Panc1 (cell line): Measurements from ENCODE around the gene IL31RA.

ENCODE experiments used
- POLR2AphosphoS5 ChIP-seq: IDR thresholded peaks from 2 replicates; pipeline ENCODE4 v1.6.1; 2012; ENCODE audit warnings: mild to moderate bottlenecking, low read depth, low read length, moderate library complexity
- SIN3A ChIP-seq: IDR thresholded peaks from 2 replicates; pipeline ENCODE4 v1.6.1; 2012; ENCODE audit warnings: low read depth, mild to moderate bottlenecking, low read length, moderate library complexity, borderline replicate concordance; ENCODE audit not compliant: insufficient read depth
- TCF7L2 ChIP-seq: IDR thresholded peaks from 2 replicates; pipeline ENCODE4 v1.6.1; 2011; ENCODE audit warnings: mild to moderate bottlenecking, low read depth, low read length, inconsistent platforms
- TF ChIP-seq, protein P1 (sequence below): fragments of 450-650 bp; IDR thresholded peaks from 2 replicates; pipeline ENCODE4 v1.5.1; 2017; ENCODE audit warnings: mild to moderate bottlenecking

GRCh38 chr5:55927861-55928655 is 76.9 kb downstream of the IL31RA start:
- TF ChIP-seq, protein P1, sequence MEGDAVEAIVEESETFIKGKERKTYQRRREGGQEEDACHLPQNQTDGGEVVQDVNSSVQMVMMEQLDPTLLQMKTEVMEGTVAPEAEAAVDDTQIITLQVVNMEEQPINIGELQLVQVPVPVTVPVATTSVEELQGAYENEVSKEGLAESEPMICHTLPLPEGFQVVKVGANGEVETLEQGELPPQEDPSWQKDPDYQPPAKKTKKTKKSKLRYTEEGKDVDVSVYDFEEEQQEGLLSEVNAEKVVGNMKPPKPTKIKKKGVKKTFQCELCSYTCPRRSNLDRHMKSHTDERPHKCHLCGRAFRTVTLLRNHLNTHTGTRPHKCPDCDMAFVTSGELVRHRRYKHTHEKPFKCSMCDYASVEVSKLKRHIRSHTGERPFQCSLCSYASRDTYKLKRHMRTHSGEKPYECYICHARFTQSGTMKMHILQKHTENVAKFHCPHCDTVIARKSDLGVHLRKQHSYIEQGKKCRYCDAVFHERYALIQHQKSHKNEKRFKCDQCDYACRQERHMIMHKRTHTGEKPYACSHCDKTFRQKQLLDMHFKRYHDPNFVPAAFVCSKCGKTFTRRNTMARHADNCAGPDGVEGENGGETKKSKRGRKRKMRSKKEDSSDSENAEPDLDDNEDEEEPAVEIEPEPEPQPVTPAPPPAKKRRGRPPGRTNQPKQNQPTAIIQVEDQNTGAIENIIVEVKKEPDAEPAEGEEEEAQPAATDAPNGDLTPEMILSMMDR, result no peak
- no peak for TF ChIP-seq POLR2AphosphoS5
- no peak for TF ChIP-seq SIN3A
- TF ChIP-seq TCF7L2, result no peak
